GM18511 (cell line): ENCODE results near the gene PDHX.
"Not testable (repeated sequence)": the region's sequence is repeated elsewhere in the genome, so short reads cannot be mapped to it uniquely, and the experiment has no call there.

Experiments
- ATAC-seq: cut with Tn5 transposase; IDR thresholded peaks from one replicate; pipeline ENCODE4 v1.9.1; 2021; ENCODE audit warnings: mild to moderate bottlenecking, moderate library complexity; ENCODE audit not compliant: unreplicated experiment

PDHX gene

DNA sequence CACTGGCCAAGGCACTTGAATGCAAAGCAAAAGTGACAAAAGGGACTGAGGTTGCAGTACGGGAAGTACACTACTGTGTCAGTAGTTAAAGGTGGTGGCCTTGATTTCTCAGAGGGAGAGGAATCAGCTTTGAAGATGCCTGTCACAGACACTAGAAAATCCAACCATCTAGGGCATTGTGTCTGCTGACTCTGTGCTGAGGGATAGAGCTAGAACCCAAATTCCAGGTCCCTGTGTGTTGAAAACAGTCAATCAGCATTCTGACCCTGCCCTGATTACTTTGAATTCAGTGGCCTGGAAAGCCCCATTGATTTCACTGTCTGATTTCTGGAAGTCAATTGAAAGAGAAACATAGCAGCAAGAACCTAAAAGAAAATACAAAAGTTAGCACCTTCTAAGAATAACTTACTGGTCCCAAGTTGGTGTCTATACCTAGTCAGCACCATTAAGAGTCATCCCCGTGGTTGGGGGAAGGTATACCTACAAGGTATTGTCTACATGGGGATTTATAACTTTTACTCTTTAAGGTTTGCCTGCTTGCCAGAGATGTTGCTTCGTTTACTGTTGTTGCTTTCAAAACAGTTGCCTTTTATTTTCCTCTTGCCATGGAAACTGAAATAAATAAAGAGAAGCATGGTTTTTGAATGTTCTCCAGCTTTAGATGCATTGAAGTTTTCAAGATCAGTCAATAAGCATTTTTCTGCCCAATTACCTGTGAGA is 97.3 kb downstream of the PDHX start:
- ATAC-seq: peak; percentile 42

DNA sequence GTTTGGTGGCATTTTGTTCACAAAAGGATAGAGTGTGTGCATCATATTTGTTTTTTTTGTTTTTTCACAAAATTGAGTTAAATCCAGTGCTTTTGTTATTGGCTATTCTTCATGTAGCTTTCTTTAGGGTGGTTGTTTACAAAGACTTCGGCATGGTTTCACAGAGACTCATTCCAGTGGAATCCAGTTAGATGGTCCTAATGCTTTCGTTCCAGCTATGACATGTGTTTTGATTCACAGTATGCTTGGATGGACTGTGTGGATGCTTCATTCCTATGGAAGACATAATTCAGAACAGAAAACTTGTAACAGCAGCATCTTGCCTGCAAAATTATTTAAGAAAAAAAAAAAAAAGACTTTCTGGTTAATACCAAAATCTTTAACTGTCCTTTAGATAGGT is 97.9 kb downstream of the PDHX start:
- ATAC-seq: no peak

DNA sequence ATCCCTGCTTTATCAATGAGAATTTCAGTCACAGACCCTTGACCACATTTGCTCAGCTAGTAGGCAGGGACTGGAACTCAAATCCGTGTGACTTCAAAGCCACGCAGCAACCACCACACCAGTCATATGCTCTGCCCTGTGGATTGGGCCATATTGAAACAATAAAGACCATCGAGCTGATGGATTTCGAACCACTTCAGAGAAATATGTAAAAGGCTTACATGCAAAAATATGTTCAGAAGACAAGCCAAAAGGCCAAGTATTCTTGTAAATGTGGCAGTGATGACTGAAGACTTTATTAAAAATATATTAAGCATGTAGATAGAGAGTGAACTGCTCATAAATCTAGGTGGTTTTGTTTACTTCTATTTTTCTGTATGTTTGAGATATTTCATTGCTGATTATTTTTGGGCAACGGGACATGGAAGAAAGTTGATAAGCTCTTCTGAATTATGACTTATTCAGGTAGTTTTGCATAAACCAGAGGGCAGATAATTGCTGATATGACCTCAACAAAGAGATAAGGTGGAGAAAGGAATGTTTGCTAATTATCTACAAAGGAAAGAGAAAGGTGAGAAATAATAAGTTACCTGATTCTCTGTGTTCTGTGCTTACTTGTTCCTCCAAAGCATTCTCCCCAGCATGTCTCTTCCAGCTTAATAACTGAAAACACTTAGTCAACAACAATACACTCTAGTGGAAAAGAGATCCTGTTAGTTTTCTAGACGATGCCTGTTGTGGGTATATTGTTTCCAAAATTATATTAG is 99.4 kb downstream of the PDHX start:
- no peak for ATAC-seq

DNA sequence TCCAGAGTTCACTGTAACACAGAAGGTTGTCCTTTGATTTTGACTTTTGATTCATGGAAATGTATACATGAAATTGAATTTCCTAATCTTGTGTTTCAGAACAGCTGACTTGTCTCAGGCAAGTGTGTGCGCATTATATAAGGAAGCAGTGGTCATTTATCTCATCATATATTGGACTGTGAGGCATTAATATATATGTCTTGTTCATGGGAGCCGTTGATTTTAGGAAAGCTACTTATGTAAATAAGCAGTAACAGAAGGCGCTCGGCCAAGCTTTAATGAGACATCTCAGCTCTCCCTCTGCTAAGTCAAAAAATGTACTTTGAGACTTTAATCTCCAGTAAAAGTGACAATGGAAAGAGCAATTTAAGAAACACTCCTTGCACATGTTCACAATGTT is 100.5 kb downstream of the PDHX start:
- ATAC-seq: no peak

DNA sequence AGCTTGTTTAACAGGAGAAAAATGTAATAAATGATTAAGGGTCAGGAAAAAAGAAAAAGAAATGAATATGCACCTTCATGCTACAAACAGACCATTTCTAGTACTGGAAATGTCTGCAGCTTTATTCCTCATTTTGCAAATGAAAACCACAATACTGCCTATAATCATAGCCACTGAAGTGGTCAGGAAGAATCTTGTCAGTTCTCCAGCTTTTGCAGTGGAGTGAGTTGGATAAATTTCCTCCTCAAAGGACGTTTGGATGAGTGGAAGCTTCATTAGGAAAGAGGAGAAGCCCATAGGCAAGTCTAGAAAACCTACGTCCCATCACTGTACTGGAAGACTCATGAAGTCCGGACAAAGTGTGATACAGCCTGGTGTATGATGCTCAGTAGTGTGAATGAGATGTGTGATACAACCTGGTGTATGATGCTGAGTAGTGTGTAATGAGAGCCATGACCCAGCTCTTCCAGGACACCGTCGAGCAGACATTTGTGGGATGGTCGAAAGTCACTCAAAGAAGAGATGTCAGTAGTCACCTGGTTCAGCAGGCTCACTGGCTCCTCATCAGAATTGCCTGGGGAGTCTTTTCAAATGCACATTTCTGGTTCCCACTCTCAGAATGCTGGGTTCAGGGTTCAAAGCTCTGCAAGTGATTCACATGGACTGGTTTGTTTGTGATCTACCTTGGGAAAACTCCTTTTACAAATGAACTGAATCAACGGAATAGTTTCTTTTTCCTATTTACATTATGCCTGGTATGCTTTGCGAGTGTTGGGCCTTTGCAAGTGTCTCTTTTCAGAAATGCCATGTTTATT is 101.3 kb downstream of the PDHX start:
- ATAC-seq: no peak

DNA sequence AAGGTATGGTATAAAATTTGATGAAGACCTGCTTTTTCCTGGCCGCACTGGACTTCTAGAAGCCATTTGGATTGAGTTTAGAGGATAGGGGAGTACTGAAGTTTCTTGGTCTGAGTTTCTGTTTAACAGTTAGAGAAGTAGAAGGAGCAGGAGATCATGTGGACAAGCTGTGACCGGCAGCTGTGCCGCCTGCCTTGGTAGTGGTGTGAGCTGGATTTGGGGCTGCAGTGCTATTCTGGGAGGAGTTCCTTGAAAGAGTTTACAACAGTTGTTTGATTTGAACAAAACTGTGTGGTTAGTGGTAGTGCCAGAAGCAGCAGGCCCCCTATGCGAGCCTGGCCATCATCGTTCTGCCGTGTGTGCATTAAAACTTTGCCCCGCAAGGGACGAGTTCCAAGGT is 105.2 kb downstream of the PDHX start:
- ATAC-seq: no peak

DNA sequence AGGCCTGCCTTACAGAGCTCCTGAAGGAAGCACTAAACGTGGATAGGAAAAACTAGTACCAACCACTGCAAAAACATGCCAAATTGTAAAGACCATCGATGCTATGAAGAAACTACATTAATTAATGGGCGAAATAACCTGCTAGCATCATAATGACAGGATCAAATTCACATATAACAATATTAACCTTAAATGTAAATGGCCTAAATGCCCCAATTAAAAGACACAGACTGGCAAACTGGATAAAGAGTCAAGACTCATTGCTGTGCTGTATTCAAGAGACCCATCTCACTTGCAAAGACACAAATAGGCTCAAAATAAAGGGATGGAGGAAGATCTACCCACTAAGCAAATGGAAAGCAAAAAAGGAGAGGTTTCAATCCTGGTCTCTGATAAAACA is 107.5 kb downstream of the PDHX start:
- ATAC-seq: not testable (repeated sequence)

DNA sequence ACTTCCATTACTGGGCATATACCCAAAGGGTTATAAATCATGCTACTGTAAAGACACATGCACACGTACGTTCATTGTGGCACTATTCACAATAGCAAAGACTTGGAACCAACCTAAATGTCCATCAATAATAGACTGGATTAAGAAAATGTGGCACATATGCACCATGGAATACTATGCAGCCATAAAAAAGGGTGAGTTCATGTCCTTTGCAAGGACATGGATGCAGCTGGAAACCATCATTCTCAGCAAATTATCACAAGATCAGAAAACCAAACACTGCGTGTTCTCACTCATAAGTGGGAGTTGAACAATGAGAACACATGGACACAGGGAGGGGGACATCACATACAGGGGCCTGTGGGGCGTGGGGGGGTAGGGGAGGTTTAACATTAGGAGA is 111.6 kb downstream of the PDHX start:
- not testable (repeated sequence) for ATAC-seq

DNA sequence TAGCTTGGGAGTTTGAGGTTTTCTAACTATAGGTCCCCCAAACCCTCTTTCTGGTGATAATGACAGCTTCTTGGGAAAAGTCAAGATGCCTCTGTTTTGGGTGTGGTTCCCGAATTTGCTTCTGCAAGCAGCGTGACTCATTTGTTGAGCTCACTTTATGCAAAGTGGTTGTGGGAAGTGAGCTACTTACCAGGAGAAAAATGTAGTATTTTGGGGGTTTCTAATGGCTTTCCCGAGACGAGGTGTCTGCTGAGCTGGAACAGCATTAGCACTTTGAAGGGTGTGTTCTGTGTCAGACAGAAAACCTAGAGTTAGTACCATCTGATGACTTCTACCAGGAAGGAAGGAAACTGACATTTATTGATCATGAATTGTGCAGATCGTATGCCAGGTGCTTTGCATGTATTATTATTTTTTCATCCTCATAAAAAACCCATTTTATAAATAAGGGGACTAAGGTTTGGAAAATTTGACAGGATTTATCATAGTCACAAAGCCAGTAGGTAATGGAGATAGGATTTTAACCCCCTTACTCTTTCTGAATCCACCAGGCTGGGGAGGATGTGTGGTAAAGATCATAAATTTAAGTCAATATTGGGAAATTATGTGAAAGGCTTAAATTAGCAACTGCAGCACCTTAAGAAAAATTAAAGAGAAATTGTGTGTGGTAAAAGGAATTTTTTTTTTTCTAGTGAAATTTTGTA is 113.7 kb downstream of the PDHX start:
- peak; percentile 81 for ATAC-seq

DNA sequence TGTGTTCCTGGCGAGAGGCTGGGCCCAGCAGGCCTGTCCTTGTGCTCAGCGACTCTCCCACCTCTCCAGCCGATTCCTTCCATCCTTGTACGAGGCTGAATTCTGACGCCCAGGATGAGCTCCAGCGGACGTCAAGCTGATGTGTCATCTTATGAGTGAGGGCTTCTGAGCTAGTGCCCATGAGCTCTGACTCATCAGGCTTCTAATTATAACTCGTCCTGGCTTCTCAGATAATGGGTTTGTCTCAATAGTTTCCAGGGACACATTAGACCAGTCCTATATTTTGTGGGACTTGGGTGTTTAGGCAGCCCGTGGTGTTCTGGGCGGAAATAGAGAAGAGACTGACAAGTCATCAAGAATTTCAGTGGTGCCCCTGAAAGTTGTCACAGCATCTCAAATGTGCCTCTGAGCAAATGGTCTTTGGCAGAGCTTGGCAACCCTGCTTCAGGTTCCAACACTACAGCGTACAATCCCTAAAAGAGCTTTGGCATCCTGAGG is 114.3 kb downstream of the PDHX start:
- ATAC-seq: no peak

DNA sequence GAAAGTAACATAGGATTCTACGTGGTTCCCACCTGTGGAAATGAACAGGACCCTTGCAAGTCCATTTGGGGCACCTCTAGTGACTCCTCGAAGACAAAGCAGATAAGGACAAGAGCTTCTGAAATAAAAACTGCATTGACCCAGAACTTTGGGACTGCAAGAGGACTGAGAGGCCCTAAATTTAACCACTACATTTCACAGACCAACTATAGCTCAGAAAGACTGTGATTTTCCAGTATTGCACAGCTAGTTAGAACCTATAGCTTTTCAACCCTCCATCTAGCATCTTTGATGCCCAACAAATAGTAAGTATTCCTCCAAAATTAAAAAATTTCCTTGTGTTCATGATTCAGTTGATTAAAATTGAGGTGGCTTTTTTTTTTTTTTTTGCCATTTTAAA is 114.9 kb downstream of the PDHX start:
- no peak for ATAC-seq

DNA sequence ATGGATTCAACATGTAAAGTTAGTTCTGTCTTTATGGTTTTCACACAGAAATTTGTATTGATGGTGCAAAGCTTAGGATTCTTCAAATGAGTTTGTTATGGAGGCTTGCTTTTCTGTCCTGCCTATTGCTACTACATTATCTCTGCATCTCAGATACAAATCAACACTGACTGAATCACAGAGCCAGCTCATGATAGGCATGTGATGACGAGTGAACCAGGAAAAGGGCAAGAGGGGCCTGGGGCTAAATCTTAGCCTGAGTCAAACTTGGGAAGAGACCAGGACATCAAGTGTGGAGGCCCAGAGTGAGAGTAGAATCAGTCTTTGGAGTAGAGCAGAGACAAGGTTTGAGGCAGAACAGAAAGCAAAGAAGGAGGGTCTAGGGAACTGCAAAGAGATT is 115.4 kb downstream of the PDHX start:
- ATAC-seq: no peak

DNA sequence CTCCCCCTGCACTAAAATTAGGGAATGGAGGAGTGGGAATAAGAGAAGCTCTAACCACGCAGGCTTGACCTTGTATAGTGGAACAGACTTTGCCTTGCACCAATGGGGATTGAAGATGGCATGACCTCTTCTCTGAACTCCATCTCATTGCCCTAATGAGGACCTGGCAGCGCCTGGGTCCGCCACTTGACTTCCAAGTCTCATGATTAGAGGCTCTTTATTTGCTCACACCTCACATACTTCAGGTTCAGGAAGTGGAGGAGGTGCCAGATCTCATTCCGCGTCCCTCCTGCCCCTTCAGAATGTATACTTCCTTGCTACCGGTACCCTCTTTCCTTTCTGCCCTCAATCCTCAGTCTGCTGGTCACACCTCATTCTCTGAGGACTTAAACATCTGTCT is 116.6 kb downstream of the PDHX start:
- ATAC-seq: no peak

DNA sequence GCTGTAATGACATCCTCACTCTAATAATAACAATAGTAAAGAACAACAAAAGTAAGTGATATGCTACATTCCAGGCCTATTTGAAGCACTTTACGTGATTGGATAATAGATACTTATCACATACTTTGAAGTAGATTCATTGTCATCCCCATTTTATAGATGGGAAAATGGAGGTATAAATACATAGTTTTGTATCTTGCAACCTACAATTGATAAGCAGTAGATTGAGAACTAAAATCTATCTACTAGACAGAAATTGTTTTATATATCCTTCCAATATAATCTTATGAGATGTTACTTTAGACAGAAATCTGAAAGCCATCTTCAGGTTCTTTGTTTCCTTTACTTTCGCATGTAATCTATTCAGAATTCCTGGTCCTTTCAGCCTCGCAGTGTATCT is 118.0 kb downstream of the PDHX start:
- ATAC-seq: no peak

DNA sequence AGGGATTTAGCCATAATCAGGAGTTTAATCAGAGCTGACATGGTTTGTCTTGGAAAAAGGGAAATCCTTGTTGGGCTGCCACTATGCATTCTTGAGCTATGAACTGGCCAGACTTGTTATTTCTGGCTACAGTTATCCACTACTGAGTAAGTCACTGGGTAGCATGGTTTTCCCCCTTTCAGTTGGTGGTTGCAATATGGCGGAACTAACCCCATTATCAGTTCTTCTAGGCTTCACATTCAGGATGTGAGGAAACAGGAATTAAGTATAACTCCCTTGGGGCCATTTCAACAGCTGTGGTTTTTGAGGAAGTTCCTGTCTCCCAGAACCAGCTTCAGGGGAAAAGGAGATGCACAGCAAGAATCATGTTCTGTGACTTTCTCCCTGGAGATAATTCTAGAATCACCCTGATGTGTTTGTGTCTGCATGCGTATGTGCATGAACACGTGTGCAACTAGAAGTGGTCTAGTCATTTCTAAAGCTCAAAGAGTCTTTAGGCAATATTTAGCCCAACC is 119.5 kb downstream of the PDHX start:
- peak; percentile 42 for ATAC-seq

DNA sequence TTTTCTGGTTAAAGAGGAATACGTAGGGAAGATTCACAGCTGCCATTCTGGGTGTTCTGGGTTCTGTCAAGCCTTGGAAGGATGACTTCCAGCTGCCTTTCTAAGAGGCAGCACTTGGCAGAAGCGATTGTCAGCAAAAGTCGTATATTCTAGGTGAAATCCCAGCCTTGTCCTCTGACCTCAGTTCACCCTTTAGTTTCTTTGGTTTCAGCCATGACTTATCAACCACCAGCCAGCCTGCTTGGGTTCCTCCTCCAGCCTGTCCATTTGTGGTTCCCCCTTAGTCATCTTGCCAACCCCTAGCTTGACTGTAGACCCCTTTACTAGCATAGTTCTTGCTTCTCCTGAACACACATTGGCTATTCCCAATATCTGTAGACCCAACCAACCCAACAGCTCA is 120.2 kb downstream of the PDHX start:
- no peak for ATAC-seq

DNA sequence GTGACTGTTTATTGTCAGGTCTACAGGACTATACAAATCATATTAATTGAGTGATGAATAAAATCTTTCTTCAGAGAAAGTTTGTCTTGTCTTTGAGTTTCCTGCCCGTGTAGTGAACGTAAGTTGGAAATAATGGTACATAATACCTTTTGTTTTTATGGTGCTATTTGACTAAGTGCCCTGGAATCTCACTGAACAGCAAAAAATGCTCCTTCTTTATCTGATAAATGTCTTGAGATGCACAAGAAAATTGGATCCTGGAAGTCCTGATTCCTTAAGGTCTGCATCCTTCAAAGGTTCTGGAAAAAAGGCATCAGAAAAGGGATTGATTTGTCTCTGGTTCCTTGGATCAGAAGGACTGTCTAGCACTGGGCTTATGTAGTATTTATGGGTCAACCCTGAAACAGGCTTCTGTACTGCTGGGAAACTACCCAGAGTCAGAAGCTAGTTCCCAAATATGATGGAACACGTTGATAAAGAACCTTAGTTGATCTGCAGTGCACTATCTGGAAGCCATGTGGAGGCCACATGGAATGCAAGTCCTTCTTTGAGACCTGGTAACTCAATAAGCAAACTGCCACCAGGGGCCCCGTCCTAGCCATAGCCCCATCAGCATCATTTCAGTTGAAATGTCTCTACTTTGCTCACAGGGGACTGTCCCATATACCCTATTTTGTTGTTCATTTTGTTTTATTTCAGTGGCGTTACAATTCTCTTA is 122.0 kb downstream of the PDHX start:
- no peak for ATAC-seq

DNA sequence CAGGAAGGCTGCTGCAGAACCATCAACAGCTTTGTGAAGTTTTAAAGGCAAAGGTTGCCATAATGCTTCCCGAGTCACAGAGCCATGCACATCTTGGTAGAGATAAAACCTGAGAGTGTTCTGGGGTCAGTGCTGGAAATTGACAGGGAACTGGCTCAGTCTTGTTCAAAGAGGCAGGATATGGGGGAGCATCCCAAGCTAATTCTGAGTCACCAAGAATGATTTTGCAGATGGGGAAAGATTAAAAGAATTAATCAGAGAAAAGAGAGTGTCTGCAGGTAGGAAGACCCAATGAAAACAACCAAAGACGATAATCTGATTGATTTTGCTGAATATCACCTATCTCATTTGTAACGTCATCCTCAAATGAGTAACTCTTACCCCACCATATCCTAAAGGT is 122.7 kb downstream of the PDHX start:
- ATAC-seq: no peak

DNA sequence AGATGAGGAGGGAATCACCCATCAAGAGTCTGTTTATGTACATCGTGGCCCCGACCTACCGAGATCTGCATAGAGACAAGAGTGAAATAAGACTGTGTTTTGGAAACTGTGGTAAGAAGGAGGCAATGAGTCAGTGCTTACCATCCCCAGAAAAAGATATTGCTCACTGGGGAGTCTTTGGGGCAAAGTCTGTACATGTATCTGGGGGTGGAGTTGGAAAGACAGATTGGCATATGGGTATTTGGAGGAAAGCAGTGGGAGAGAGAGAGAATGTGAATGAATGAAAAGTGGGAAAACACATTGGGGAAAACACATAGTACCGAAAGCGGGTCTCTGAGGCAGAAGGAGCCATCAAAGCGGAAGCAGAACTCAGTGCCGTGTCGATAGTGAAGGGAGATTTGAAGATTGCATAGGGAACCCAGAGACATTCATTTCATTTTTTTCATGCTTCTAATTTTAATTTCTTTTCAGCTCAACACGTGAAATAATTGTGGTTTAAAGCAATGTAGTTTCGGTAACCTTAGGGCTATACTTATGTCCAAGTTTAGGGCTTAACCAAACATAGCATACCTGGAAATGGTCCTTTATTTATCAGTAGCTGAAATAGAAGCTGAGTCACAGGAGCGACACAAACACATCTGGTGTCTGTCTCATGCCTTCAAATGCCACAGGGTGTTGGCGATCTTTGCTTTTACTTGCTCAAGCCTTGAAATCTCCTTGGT is 124.0 kb downstream of the PDHX start:
- ATAC-seq: peak; percentile 82
